ENCODE data around the gene TMEM154.

The TMEM154 gene

DNA sequence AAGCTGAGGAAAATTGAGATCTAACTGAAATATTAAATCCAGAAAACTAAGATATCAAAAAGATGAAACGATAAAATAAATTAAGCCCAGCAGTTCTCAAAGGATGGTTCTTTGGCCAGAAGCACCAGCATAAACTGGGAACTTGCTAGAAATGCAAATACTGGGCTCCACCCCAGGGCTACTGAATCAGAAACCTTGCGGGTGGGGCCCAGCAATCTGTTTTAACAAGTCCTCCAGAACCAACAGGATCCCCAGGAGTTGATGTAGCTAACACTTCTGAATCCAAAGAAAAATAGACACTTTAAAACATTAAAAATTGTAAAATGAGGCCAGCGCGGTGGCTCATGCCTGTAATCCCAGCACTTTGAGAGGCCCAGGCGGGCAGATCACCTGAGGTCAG is 14.1 kb upstream of the TMEM154 start:
- DNase-seq (ENCODE audit: low read depth): no peak

DNA sequence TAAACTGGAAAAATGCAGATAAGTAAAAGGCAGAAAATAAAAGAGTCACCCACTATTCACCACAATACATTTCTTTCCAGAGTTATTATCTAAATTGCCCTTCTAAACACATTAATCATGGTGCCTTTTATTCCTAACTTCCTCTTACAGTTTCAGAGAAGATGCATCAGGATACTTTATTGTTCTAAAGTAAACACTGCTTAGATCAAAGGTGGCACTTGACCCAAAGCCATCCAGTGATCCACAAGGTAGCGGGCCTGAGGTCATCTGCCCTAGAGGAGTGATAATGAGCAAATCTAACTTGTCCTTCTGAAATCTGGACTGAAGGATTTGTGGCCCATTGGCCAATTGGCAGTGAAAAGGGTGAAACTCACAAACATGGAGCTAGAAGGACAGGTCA is 12.0 kb upstream of the TMEM154 start:
- no peak for DNase-seq (ENCODE audit: low read depth)

DNA sequence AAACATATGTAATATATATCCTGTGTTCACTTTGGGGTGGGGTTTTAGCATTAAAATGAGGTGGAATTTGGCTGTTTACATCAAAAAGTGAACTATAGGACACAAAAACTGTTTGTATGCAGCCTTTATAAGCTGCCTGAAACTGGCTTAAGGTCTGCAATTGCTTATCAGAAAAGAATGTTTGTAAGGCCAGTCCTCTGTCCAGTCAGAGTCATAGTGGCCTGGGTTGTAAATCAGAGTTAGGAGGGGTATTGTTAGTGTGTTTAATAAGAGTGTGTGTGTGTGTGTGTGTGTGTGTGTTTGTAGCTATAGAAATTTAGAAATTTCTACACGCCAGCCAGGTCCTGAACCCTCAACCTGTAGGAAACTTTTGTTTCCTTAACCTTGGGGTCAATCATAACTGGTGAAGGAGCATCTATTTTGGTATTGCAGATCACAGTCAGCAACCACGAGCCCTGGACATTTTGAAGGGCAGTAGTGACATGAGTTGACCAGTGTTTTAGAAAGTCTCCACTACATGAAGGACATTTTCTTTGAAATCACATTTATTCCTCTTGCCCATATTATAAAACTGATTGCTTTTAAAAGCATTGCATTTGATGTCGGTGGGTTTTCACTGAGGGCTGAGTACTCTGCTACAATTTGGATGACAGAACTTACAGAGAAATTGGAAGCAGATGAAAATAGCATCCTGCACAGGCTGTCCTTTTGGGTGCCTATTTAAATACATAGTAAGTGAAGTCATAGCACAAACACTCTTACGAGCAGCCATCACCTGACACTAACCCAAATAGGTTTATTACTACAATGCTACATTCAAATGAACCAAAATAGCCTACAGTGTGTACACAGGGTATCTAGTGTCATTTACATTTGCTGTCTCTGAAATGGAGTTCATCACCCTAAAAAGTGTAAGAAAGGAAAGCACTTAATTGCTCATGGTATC is 11.2 kb upstream of the TMEM154 start:
- DNase-seq (ENCODE audit: low read depth): no peak

DNA sequence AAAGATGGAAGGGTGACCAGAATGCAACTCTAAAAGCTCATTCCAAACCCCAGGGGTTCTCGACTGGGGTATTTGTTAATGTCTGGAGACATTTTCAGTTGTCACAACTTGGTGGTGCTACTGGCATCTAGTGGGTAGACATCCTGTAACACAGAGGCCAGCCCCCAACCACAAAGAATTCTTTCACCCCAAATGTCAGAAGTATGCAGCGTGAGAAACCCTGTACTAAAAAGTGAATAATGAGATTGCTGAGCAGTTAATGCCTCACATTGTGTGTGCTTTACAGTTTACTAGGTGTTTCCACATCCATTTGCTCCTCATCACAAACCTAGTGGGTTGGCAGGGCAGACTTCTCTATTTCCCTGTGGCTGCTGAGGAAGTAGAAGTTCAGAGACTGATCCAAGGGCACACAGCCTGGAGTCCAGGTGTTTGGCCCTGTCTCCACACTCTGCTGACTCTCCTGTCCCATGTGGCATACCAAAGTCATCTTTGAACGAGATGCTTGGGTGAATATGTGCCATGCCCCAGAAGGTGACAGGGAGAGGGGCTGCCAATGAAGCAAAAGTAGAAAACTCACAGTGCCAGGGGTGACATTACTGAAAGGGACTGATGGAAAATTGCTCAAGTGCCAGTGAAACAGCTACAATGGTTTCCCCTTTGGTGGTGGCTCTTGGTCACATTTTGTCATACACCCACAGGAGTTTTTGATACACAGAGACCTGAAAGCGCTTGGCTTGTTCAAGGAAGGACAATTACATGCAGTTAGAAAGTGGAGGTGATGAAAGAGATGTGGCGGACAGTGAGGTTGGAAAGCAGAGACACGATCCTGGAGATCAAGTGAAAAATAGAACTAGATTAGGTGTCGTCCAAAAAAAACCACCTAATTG is 10.1 kb upstream of the TMEM154 start:
- no peak for DNase-seq (ENCODE audit: low read depth)

DNA sequence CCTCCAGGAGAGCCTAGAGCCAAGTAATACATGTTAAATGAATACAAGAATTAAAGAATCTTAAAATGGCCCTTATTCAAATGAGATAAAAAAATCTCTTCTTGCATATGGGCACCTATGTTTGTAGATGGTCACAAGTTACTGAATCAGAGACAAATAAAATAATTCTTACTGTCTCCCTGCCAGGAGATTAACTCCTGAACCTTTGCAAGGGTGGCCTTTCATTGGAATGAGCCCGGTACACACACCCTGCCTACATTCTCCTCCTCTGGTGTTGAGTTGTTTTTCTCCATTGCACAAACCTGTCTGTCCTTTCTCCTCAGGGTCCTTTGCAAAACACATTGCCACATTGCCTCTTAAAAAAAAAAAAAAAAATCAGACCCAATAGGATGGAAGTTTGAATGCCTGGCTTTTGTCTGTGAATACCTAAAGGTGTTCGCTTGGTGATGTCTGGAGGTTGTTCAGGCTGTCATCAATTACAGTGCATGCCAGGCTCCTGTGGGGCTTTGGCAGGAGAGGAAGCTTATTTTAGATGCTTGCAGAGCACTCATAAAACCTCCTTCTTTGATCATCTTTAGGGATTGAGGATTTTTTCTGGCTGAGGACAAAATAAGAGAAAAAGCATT is 8.3 kb upstream of the TMEM154 start:
- DNase-seq (ENCODE audit: low read depth): no peak

DNA sequence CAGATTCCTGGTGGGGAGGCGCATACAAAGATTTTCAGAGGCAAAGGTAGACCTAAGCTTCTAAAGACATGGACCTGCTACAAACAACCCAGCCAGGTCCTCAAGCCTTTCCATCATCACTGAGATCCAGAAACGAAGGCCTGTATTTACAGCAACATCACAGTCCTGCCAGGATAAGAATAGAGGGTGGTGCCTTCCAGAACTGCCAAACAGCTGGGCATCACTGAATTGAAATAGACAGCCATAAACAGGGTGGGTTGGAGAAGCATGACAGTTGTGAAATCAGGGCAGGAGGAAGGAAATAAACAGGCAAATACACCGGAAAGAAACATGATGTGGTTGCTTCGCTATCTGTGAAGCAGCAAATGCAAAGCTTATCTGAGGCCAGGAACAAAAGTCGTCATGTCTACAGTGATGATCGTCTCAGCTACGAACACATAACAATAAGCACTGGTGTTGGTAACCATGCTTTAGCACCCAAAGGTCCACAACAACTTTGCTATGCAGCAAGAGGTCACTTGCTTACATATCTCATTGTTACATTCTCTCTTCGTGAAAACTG is 6.7 kb upstream of the TMEM154 start:
- DNase-seq (ENCODE audit: low read depth): no peak

DNA sequence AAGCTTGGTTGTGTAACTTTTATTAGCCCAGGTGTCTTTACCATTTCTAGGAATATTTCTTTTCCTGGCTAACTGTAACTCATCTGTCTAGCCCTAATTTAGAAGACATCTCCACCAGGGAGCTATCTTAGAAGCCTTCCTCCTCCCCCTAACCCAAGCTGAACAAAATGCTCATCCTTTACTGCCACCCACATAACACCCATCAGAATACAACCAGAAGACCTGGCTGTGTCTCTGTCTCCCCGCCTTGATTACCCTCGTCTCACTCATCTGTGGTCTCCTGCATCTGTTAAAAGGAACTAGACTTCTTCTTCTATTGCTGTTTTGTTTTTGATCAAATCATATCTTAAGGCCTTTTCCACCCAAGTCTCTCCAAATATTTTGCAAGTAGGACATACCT is 4.8 kb upstream of the TMEM154 start:
- no peak for DNase-seq (ENCODE audit: low read depth)

DNA sequence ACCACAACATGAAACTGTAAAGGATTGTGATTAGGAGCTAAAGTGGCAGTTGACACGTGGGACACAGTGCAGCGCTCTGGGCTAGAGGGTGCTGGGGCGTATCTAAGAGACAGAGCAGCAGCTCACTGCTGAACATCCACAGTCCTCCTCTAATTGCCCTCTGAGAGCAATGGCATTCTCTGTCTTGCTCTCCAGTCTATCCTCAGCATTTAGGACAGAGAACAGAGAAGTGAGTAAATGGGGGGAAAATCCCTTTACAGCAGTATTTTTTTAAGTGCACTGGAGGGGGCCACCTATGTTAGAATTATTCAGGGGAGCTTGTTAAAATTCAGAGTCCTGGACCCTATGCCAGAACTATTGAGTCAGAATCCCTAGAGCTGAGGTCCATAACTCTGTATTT is 4.2 kb upstream of the TMEM154 start:
- no peak for DNase-seq (ENCODE audit: low read depth)

DNA sequence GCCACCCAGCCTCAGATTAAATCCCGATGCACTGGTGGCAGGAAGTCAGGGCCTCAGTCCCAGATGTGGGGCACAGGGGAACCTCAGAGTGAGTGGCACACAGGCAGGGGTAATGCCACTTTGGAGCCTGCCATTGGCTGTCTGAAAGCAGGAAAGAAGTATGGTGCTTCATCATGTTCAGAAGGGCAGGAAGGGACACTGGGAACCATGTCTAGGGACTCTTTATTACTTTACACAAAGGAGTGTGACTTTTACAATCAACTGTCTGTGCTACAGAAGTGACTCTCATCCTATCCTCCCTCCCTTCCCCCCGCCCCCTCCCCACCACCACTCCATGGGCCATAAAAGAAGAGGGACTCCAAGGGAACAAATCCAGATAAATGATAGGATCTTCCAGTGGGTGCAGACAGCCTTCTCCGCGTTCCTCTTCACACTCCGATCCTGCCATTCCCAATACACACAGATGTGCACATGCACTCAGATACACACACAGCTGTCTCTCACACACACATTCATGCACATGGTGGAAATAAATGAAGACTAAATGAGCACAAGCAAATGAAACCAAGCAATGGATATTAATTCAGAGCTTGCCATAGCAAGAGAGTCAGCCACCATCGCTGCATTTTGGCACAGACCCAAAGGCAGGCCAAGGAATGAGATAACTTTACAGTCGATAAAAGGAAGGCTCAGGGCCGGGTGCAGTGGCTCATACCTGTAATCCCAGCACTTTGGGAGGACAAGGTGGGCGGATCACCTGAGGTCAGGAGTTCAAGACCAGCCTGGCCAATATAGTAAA is 2.5 kb upstream of the TMEM154 start:
- DNase-seq (ENCODE audit: low read depth): no peak

DNA sequence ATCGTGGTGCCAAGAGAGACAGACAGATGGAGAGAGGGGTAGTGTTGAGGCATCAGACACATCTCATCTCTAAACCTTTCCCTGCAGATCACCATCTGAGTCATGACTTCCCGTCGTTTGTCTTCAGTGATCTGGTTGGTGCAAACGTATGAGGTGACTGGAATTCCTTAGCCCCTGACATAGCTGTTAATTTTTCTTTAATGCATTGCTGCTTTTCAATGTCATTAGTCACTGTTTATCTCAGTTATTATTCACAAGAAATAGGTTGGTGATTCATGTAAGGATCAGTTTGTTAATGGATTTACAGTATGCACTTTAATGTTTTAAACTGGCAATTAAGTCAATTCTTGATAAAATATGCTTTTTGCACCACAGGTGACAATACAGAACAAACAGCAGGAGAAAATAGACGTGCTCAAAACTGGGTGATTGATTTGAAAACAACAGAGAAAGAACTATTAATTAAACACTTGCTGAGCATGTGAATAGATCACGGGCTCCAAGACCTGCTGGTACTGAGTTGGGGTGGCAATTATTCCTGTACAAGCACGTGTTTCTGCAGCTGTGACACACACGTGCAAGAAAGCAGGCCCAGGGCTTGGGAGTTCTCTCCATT is 1.3 kb upstream of the TMEM154 start:
- no peak for DNase-seq (ENCODE audit: low read depth)

DNA sequence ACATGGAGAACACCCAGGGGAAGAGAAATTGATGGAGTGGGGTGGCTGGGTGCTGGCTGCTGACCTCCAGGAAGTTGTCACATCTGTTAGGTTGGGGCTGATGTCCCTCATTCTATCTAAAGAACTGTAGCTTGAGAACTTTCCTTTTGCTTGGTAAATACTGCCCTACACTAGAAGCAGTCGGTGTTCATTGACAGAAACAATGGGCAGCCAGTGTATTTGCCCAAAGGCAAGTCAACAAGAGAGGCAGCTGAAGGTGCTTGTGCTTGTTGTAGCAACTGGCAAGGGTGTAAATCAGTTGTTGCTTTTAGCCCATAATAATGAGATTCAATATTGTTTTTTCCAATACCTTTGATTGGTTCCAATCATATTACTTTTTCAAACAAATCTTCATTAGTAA is 956 bp downstream of the TMEM154 start:
- DNase-seq (ENCODE audit: low read depth): no peak

DNA sequence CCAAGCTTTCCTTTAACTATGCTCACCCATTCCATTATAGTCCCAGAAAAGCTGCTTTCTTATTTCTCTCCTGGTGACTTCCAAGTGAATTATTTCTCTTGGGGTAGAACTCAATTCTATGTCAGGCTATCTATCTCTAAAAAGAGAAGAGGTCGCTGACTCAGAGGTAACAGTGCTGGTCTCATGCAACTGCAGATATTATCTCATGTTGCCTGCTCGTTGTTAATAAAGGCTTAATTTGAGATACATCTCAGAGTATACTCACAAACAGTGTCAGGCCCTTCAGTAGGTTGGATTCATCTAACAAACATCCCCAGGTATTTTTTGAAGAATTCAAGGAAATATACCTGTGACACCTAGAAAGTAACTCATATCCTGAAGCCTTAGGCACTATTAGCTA is 2.7 kb downstream of the TMEM154 start:
- no peak for DNase-seq (ENCODE audit: low read depth)

DNA sequence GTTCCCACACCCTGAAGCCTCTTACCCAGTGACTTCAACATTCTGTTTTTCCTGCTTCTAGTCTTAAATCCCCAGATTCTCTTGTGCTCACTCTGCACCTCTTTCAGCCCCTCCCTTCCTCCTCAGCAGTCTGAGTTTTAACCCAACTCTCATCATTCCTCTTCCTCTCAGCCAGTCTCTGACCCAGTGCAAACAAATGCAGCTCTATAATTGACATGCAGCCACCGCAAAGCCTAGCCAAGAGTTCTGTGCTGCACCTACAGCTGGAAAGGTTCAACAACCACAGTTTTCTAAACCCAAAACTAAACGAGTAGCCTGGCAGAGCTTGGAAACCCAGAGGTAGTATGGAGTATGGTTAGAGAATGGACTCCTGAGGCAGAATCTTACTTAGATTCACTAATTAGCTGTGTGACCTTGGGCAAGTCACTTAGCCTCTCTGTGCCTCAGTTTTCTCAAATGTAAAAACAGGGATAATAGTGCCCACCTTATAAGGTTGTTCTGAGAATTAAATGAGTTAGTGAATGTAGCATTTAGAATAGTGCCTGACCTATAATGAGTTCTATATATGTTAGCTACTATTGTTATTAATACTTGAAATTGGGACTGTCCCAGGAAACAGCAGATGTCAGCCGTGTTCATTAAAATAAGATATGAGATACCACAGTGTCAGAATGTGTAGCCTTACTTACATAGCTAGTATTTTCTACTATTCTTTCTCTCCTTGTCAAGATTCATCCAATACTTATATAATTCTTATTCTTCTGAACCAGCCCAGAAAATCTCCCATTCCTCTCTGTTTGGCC is 3.5 kb downstream of the TMEM154 start:
- no peak for DNase-seq (ENCODE audit: low read depth)

DNA sequence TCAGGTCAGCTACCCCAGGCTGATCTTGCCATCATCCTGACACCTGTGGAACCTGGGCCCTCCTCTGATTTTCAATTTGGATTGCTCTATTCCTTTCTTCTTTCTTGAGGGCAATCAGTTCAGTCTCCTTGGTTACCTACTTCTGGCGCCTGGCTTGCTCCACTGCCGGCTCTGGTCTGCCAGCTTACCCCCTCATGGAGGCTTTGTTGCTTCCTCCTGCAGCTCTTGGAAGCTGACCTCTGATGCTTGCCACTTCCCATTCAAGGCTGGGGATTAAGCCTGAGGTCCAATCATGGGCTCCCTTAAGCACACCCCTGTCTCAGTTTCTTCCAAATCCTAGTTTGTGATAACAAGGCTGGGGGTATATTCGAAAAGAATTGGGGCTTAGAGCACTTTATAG is 5.4 kb downstream of the TMEM154 start:
- DNase-seq (ENCODE audit: low read depth): no peak

DNA sequence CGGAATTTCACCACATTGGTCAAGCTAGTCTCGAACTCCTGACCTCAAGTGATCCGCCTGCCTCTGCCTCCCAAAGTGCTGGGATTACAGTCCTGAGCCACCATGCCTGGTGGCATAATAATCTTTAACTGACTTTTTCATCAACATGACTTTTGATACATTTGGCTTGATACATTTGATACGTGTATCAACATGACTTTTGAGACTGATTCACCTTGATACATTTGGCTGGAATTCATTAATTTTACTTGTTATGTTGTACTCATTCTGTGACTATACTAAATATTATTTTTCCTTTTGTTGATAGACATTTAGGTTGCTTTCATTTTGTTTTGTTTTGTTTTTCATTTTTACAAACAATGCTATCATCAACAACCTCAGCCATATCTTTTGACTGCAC is 6.3 kb downstream of the TMEM154 start:
- no peak for DNase-seq (ENCODE audit: low read depth)

DNA sequence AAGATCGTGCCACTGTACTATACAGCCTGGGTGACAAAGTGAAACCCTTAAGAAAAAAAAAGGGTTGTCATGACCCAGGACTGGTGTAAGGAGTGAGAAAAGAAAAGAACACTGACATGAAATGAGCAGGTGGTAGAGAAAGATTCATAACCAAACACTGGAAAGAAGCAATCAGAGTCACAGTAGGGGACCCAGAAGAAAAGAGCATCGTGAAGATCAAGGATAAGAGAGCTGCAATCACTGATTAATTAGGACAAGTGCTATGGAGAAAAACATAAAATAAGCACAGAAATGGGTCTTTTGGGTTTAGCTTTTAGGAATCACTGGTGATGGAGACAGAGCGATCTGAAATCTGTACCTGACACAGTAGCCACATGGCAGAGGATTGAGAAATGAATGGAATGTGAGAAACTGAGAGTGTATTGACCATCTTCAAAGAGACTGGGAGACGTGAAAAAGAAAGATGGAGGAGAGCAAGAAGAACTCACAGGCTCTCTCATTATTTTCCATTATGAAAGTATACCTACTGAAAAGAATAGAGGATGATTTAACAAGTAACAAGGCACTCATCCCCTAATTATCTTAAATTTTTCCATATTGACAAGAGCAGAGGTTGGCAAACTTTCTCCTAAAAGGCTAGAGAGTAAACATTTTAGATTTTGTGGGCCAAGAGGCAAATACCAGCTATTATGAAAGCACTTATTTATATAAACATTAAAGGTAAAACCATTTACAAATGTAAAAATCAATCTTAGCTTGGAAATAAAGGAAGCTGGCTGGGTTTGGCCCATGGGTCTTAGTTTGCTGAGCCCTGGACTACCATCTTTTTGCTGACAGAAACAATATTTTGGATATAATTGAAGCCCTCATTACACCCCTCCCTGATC is 7.3 kb downstream of the TMEM154 start:
- DNase-seq (ENCODE audit: low read depth): no peak

DNA sequence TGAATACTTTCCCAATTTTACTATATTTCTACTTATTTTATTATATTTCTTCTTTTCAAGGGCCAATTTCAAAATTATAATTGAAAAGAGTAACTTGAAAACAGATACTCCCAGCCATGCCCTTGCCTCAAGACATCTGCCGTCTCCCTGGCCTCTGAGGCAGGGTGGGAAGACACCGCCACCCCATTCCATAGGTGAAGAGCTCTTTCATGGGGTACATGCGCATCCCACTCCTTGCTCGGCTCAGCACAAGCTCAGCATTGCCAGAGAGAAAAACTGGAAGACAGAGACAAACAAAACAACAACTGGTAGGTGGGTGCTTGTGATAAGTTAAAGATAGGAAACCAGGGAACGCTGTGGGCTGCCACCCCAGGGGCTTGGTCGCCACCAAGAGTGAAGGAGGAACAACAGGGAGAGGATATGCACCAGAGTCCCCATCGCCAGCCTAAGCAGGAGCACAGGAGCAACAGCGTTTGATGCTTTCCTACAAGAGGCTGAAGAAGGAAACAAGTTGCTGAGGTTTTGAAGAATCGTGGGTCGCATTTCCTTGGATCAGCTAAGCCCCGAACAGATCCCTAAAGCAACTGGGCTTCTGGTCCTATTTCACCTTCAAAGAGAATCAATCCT is 11.3 kb downstream of the TMEM154 start:
- DNase-seq (ENCODE audit: low read depth): no peak

DNA sequence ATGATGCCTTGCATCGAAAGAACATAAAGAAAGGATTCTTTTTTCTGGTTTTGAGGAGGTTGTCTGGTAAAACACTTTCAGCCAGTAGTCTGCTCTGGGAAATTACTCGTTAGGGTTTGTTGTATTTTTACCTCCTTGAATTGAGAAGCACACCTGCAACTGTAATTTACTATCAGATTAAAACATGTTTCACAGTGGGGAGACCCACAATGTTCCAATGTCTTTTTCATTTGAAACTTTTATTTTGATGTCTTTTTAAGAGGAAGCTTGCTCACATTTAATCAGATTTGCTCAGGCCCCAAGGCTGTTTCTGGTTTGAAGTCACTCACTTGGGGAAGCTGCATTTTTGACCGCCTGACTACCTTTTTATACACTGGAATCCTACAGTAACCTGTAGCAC is 12.0 kb downstream of the TMEM154 start:
- no peak for DNase-seq (ENCODE audit: low read depth)

DNA sequence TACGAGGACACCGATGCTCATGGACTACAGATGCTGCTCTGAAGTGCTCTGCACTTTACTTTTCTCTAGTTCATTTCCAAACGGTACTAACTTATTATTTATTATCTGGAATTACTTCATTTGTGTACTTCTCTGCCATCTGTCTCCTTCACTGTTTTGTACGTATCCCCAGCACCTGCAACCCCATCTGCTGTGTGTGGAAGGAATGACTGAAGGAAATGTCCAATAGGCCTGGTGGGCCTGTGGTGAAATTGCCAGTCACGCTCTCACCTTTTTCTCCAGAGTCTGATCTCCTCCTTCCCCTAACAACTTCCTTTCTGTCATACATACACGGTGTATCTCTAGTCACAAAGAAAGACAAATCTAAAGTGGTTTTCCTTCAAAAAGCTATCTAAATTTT is 12.9 kb downstream of the TMEM154 start:
- DNase-seq (ENCODE audit: low read depth): no peak
